A549 treated with GW870086 at 1 μM for 4 hours (cell line): ENCODE data around the gene PI4K2A. TPM values are rescaled to one million over a fixed set of nuclear protein-coding genes. Genes with fewer than 3 reads are reported as not detected.

ENCODE experiments used
- total RNA-seq: library from RNA; stranded (reverse); fragments of 200-300 nt; extraction: Qiagen RNA extraction; gene quantifications from 5 replicates; pipeline ENCODE4 v1.2.3, GENCODE V29; 2022; ENCODE audit warnings: low read depth

The PI4K2A gene
- 20.2 to 23.4 TPM (median 22.6 TPM) in 5 replicates for total RNA-seq

DNA sequence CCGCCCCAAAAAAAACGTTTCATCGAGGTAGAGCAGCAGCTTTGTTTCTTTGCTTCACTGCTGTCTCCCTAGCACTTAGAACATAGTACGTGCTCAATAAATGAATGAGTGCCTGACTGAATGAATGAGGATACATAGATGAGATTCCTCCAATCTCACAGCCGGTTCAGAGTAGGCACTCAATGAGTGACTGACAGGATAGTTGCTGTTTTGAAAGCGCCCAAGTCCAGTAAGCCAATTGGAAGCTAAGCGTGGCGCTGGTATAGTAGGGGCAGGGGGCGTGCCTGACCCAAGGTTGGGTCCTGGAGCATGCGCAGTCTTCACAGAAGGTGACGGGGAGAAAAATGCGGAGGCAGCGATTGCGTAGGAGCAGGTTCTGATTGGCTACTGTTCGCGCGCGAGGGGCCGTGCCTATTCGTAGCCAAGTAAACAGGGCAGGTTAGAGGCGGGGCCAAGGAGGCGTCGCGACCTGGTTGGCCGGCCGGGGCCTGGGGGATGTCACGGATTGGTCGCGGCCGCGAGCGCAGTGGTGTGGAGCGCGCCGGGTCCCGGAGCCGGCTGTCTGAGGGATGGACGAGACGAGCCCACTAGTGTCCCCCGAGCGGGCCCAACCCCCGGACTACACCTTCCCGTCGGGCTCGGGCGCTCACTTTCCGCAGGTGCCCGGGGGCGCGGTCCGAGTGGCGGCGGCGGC lies at the start of gene PI4K2A:
Gene PI4K2A (plus strand): TSS at position 498 of the 694 bp plus-strand sequence. CDS start 72 bp downstream, at position 570.

DNA sequence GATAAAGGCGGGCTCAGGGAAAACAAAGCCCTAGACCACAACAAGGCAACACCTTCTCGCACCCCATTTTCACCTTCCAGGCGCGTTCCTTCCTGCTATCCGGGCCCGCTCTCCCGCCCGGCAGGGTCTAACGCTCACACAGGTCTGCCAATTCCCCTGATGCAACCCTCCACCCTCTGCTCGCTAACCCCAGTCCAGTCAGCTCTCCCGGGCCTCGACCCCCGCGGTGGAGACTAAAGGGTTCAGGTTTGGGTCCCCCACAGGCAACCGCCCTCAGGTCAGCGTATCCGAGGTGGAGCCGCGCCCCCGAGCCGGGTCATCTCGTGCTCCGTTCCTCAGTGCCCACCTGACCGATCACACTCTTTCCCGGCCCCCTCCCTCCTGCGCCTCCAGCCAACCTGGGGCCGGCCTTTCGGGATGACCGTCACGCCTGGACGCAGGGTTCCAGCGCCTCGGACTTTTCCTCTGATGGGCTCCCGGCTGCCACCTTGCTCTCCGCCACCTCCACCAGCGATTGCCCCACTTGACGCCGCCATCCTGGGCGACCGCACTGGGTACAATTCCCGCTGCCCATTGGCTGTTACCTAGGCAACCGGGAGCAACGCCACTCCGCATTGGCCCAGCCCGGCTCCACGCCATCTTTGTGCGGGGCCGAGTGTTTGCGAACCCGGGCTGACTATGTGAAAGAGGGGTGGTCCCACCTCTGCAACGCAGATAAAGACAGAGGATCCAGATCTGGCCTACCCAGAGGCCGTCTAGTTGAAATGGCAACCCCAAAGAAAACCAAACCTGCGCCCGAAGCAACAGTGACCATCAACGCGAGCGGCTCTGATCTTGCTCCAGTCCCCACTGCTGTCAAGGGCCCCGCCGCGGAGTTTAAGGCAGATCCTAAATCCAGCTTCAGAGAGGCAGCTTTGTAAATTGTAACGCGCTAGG lies 7.3 kb upstream of the PI4K2A start, which contains the start of gene MORN4:
Gene MORN4 (minus strand): TSS at position 552 of the 936 bp plus-strand sequence. CDS start 13,847 bp downstream, outside the sequence.

DNA sequence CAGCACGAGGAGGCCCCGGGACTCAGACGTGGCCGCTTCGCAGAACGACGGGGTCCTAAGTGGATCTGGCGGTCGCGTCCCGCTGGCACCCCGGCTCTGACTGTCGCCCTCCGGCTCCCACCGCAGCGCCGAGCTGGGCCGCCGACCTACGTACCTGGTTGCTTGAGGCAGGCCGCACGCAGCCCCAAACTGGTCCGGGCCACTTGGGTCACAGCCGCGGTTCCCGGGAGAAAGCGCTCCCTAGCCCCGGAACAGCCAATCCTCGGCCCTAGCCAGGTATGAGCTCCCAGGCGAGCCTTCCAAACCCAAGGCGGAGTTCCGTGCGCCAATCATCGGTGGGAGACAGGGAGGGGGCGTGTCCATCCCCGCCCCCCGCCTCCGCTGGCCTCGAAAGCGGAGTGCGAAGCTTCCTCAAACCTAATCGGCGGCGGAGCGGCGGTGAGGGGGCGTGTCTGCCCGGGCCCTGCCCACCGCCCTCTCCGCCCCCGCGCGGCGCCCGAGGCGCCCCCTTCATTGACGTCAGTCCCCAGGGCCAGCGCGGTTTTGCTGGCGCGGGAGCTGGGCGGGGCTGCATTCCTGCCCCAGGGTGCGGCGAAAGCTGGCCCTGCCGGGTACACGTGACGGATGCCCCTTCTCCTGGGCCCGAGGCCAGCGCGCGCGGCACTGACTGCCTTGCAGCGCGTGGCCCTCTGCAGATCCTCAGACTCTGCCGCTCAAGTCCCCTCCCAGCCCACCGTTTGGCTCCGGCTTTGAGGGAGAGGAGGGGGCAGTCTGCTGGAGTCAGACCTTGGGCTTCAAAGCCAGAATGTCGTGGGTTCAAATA lies 46.7 kb downstream of the PI4K2A start, which contains the start of gene AVPI1:
Gene AVPI1 (minus strand): TSS at position 280 of the 823 bp plus-strand sequence. CDS start 7,336 bp downstream, outside the sequence.

DNA sequence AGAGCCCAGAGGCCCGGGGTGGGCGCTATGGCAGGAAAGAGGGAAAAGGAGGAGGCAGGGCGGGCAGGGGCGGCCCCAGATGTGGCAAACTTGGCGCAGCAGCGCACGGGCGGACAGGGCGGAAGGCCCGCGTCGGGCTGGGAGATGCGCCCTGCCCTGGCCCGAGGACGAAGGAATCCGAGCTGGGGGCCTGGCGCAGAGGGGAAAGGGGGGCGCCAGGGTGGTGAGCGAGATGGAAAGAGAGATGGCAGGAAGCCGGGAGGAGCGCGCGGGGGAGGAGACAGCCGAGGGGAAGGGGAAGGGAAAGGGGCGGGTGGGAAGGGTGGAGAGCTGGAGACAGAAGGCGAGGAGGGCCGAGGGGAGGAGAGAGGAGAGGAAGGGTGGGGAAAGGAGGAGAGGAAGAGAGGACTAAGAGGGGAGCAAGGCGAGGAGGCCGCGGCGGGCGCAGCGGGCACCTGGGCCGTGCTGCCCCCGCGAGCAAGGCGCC lies 72.9 kb downstream of the PI4K2A start, which contains the start of gene MARVELD1:
Gene MARVELD1 (plus strand): TSS at position 392 of the 487 bp plus-strand sequence. CDS start 147 bp downstream, outside the sequence.

Other genes starting within 250 kb of the PI4K2A start
- 48.0 to 66.6 TPM (median 55.2 TPM) in 5 replicates for gene RRP12, start 239.3 kb upstream of the PI4K2A start, total RNA-seq
- 576 to 654 TPM (median 631 TPM) in 5 replicates for gene PGAM1, start 214.5 kb upstream of the PI4K2A start, total RNA-seq
- gene EXOSC1, start 194.7 kb upstream of the PI4K2A start, total RNA-seq = 54.2 to 61.9 TPM (median 54.7 TPM) in 5 replicates
- 42.5 to 52.2 TPM (median 50.0 TPM) in 5 replicates for gene ZDHHC16, start 194.5 kb upstream of the PI4K2A start, total RNA-seq
- gene MMS19, start 142.2 kb upstream of the PI4K2A start, total RNA-seq = 40.1 to 48.4 TPM (median 45.7 TPM) in 5 replicates
- 16.5 to 19.5 TPM (median 18.7 TPM) in 5 replicates for gene UBTD1, start 141.7 kb upstream of the PI4K2A start, total RNA-seq
- gene ANKRD2, start 67.9 kb upstream of the PI4K2A start, total RNA-seq = 4.2 to 6.9 TPM (median 4.9 TPM) in 5 replicates
- 1.2 to 2.0 TPM (median 1.7 TPM) in 5 replicates for gene HOGA1, start 56.3 kb upstream of the PI4K2A start, total RNA-seq
- 0.11 TPM in 1 of 5 replicates, not detected in the others for gene C10orf62, start 51.0 kb upstream of the PI4K2A start, total RNA-seq
- gene MORN4, start 7.2 kb upstream of the PI4K2A start, total RNA-seq = 6.7 to 8.4 TPM (median 7.9 TPM) in 5 replicates
- gene AVPI1, start 46.6 kb downstream of the PI4K2A start, total RNA-seq = 86.3 to 139 TPM (median 117 TPM) in 5 replicates
- gene MARVELD1, start 73.1 kb downstream of the PI4K2A start, total RNA-seq = 43.7 to 55.5 TPM (median 52.8 TPM) in 5 replicates
- 19.6 to 26.0 TPM (median 24.9 TPM) in 5 replicates for gene ZFYVE27, start 96.5 kb downstream of the PI4K2A start, total RNA-seq
- gene SFRP5, start 131.3 kb downstream of the PI4K2A start, total RNA-seq = 1.8 to 2.5 TPM (median 2.1 TPM) in 5 replicates
- 3.1 to 4.7 TPM (median 4.1 TPM) in 5 replicates for gene GOLGA7B, start 209.2 kb downstream of the PI4K2A start, total RNA-seq